H1 (cell line): ENCODE measurements around the gene GGT7. TPM values are rescaled to one million over a fixed set of nuclear protein-coding genes. Genes with fewer than 3 reads are reported as not detected.

Source experiments
- CTCF ChIA-PET: fragments of 300-600 bp; sonication (Branson Sonifier 250); formaldehyde crosslinking; loops from one replicate; lab custom pipeline; 2021; ENCODE audit not compliant: partially characterized antibody; lab: Charles Lee
- POLR2A ChIA-PET: fragments of 300-600 bp; sonication (Branson Sonifier 250); formaldehyde crosslinking; loops from one replicate; lab custom pipeline; 2021; ENCODE audit warnings: inconsistent platforms; ENCODE audit not compliant: partially characterized antibody; lab: Charles Lee
- DNase-seq, 2 experiments: peaks; one replicate each; pipeline versions ENCODE4 v3.0.0 to v3.0.0-alpha.2; 2010 to 2022; ENCODE audit warnings: low spot score in 2 of 2, low read depth in 1 of 2, mixed read lengths in 1 of 2
- FAIRE-seq: peaks from 2 replicates; lab custom pipeline; 2011; peaks lifted over from hg19 to GRCh38; lab: Jason Lieb, UNC
- H2AFZ ChIP-seq: 2 replicates; pipeline ENCODE4 v1.8.1; 2012; ENCODE audit warnings: low read length, inconsistent platforms
- H2AK5ac ChIP-seq: 2 replicates; pipeline ENCODE4 v1.6.1; 2013; ENCODE audit warnings: low read depth, low read length
- H2BK120ac ChIP-seq: replicated peaks from 2 replicates; pipeline ENCODE3; 2013; ENCODE audit warnings: low read depth, low read length, inconsistent platforms
- H2BK12ac ChIP-seq: 2 replicates; pipeline ENCODE4 v1.6.1; 2013; ENCODE audit warnings: low read depth, low read length
- H2BK15ac ChIP-seq: 2 replicates; pipeline ENCODE4 v1.6.1; 2013; ENCODE audit warnings: low read length
- H2BK20ac ChIP-seq: 2 replicates; pipeline ENCODE4 v1.6.1; 2013; ENCODE audit warnings: low read length
- H2BK5ac ChIP-seq: 2 replicates; pipeline ENCODE4 v1.6.1; 2013; ENCODE audit warnings: low read depth, low read length
- H3K14ac ChIP-seq: 2 replicates; pipeline ENCODE4 v1.6.1; 2013; ENCODE audit warnings: inconsistent platforms; ENCODE audit not compliant: insufficient read length
- H3K18ac ChIP-seq: 2 replicates; pipeline ENCODE4 v1.6.1; 2013; ENCODE audit warnings: low read length; ENCODE audit errors: extremely low read depth
- H3K23ac ChIP-seq: 2 replicates; pipeline ENCODE4 v1.6.1; 2013; ENCODE audit warnings: inconsistent platforms; ENCODE audit not compliant: insufficient read length
- H3K23me2 ChIP-seq: 2 replicates; pipeline ENCODE4 v1.6.1; 2013; ENCODE audit warnings: low read depth, low read length
- H3K27ac ChIP-seq: 2 replicates; pipeline ENCODE4 v1.6.1; 2011; ENCODE audit warnings: low read depth, low read length, inconsistent platforms
- H3K27me3 ChIP-seq, 4 experiments: replicated peaks in 1 of 4; 1 replicate in 1 of 4; 2 replicates in 3 of 4; pipeline versions ENCODE4 v1.6.1 to v1.8.1; 2011 to 2013; ENCODE audit warnings: low read length in 3 of 4, mild to moderate bottlenecking in 3 of 4, inconsistent platforms in 2 of 4, mixed read lengths in 2 of 4, moderate library complexity in 1 of 4; ENCODE audit not compliant: control insufficient read depth in 3 of 4, insufficient read depth in 3 of 4; ENCODE audit errors: extremely low read depth in 1 of 4
- H3K36me3 ChIP-seq, 4 experiments: 2 replicates each; pipeline versions ENCODE4 v1.6.1 to v1.8.1; 2011 to 2013; ENCODE audit warnings: mild to moderate bottlenecking in 4 of 4, low read length in 3 of 4, moderate library complexity in 2 of 4, control low read depth in 1 of 4, inconsistent platforms in 1 of 4; ENCODE audit not compliant: insufficient read depth in 4 of 4, control insufficient read depth in 2 of 4
- H3K4ac ChIP-seq: replicated peaks from 2 replicates; pipeline ENCODE3; 2013; ENCODE audit warnings: low read length, low read depth, mixed read lengths, inconsistent platforms; ENCODE audit not compliant: insufficient read length
- H3K4me1 ChIP-seq, 4 experiments: replicated peaks in 1 of 4; 1 replicate in 1 of 4; 2 replicates in 3 of 4; pipeline versions ENCODE4 v1.6.1 to v1.8.1; 2011 to 2013; ENCODE audit warnings: low read length in 3 of 4, inconsistent platforms in 2 of 4, mixed read lengths in 1 of 4; ENCODE audit not compliant: insufficient read depth in 4 of 4, control insufficient read depth in 3 of 4
- H3K4me2 ChIP-seq, 2 experiments: 2 replicates each; pipeline versions ENCODE4 v1.6.1 to v1.8.1; 2011 to 2013; ENCODE audit warnings: low read depth in 2 of 2, low read length in 2 of 2, control low read depth in 1 of 2, inconsistent platforms in 1 of 2, mild to moderate bottlenecking in 1 of 2; ENCODE audit not compliant: insufficient read depth in 1 of 2
- H3K4me3 ChIP-seq, 4 experiments: fragments of 200-600, 300-600 bp in 1 of 4; sonication (generic), shearing (Covaris generic), sonication (Bioruptor Twin) in 1 of 4; 2 replicates each; pipeline versions ENCODE4 v1.5.1 to v1.8.1; 2011 to 2016; ENCODE audit warnings: low read length in 4 of 4, low read depth in 3 of 4, control low read depth in 2 of 4, inconsistent platforms in 2 of 4, mild to moderate bottlenecking in 2 of 4, mixed read lengths in 1 of 4, moderate library complexity in 1 of 4; ENCODE audit not compliant: insufficient read depth in 2 of 4; ENCODE audit errors: extremely low read depth in 1 of 4
- H3K56ac ChIP-seq: replicated peaks from 2 replicates; pipeline ENCODE3; 2013; ENCODE audit warnings: low read depth, mild to moderate bottlenecking, mixed read lengths, low read length, inconsistent platforms; ENCODE audit not compliant: insufficient read length
- H3K79me1 ChIP-seq: 2 replicates; pipeline ENCODE4 v1.6.1; 2013; ENCODE audit warnings: low read depth, low read length, control low read depth
- H3K79me2 ChIP-seq, 2 experiments: 2 replicates each; pipeline versions ENCODE4 v1.6.1 to v1.8.1; 2012 to 2013; ENCODE audit warnings: low read length in 2 of 2, mild to moderate bottlenecking in 2 of 2, inconsistent platforms in 1 of 2; ENCODE audit not compliant: insufficient read depth in 2 of 2, control insufficient read depth in 1 of 2
- H3K9ac ChIP-seq, 4 experiments: replicated peaks in 1 of 4; 1 replicate in 1 of 4; 2 replicates in 3 of 4; pipeline versions ENCODE4 v1.6.1 to v1.8.1; 2011 to 2013; ENCODE audit warnings: low read depth in 3 of 4, low read length in 3 of 4, control low read depth in 2 of 4, mild to moderate bottlenecking in 2 of 4, moderate library complexity in 2 of 4, inconsistent platforms in 1 of 4; ENCODE audit errors: extremely low read depth in 1 of 4
- H3K9me3 ChIP-seq, 2 experiments: 2 replicates each; pipeline versions ENCODE4 v1.6.1 to v1.8.1; 2012 to 2013; ENCODE audit warnings: mild to moderate bottlenecking in 2 of 2, moderate library complexity in 2 of 2, control low read depth in 1 of 2, inconsistent platforms in 1 of 2, low read depth in 1 of 2, low read length in 1 of 2, mixed read lengths in 1 of 2; ENCODE audit not compliant: insufficient read depth in 2 of 2
- H4K20me1 ChIP-seq, 2 experiments: replicated peaks in 1 of 2; 2 replicates each; pipeline versions ENCODE3 to v1.8.1; 2011 to 2013; ENCODE audit warnings: inconsistent platforms in 2 of 2, low read length in 2 of 2, mild to moderate bottlenecking in 1 of 2; ENCODE audit not compliant: insufficient read depth in 2 of 2, control insufficient read depth in 1 of 2
- H4K5ac ChIP-seq: 2 replicates; pipeline ENCODE4 v1.6.1; 2013; ENCODE audit warnings: low read length, low read depth, mixed read lengths, inconsistent platforms; ENCODE audit not compliant: insufficient read length
- H4K8ac ChIP-seq: 2 replicates; pipeline ENCODE4 v1.8.0; 2013; ENCODE audit warnings: mild to moderate bottlenecking, moderate library complexity, low read length, inconsistent platforms; ENCODE audit not compliant: insufficient read depth; ENCODE audit errors: extremely low read depth
- H4K91ac ChIP-seq: replicated peaks from 2 replicates; pipeline ENCODE3; 2013; ENCODE audit warnings: low read length, mixed read lengths, inconsistent platforms; ENCODE audit not compliant: insufficient read length
- NRF1 ChIP-seq: IDR thresholded peaks from 2 replicates; pipeline ENCODE4 v1.6.1; 2011; ENCODE audit warnings: mild to moderate bottlenecking, low read depth, low read length, improper control_type of control experiment
- POU5F1 ChIP-seq: IDR thresholded peaks from 2 replicates; pipeline ENCODE4 v1.6.1; 2011; ENCODE audit warnings: low read depth, mild to moderate bottlenecking, low read length, moderate library complexity
- RXRA ChIP-seq: IDR thresholded peaks from 2 replicates; pipeline ENCODE4 v1.6.1; 2011; ENCODE audit warnings: low read depth, mild to moderate bottlenecking, low read length, moderate library complexity; ENCODE audit not compliant: insufficient read depth
- SAP30 ChIP-seq: fragments of 300-600 bp; sonication (generic); IDR thresholded peaks from 2 replicates; pipeline ENCODE4 v1.7.1; 2012; ENCODE audit warnings: low read length, moderate library complexity, mild to moderate bottlenecking, inconsistent platforms; ENCODE audit not compliant: insufficient read depth, insufficient replicate concordance
- SP4 ChIP-seq: IDR thresholded peaks from 2 replicates; pipeline ENCODE4 v1.6.1; 2012; ENCODE audit warnings: low read length, inconsistent platforms
- TCF12 ChIP-seq: IDR thresholded peaks from 2 replicates; pipeline ENCODE4 v1.6.1; 2011; ENCODE audit warnings: low read depth, mild to moderate bottlenecking, low read length
- WGBS, 2 experiments: shearing (Covaris generic) in 1 of 2; methylation state at CpG; one replicate each; pipeline versions ENCODE4 v1.1.6 to v1.1.7; 2013 to 2015; ENCODE audit warnings: low lambda C conversion rate in 2 of 2, mixed read lengths in 2 of 2, inconsistent platforms in 1 of 2, low coverage in 1 of 2, missing lambda C conversion rate in 1 of 2; ENCODE audit not compliant: insufficient replicate concordance in 2 of 2, insufficient coverage in 1 of 2, insufficient read length in 1 of 2; ENCODE audit errors: extremely low coverage in 1 of 2, missing lambda C conversion rate in 1 of 2; 5-methylcytosine and 5-hydroxymethylcytosine counted together
- polyA plus RNA-seq, 7 experiments: library from polyadenylated mRNA; depleted of rRNA in 3 of 7; stranded (reverse) in 5 of 7; unstranded in 2 of 7; fragments of >200 nt in 5 of 7; fragments of 200-250 nt in 2 of 7; gene quantifications; 1 replicate in 5 of 7; 2 replicates in 1 of 7; 4 replicates in 1 of 7; pipeline versions ENCODE4 v1.2.1 to v1.2.3, GENCODE V29; 2011 to 2013; ENCODE audit warnings: missing spikeins in 2 of 7, mixed read lengths in 2 of 7
- total RNA-seq: library from RNA; stranded (reverse); fragmentation: NEBNext Ultra II Directional; extraction: Animal tissue kit (Norgen Biotek cat#: 25700); gene quantifications from 2 replicates; pipeline ENCODE4 v1.2.1, GENCODE V29; 2021
- TF ChIP-seq, protein P1 (sequence below), 3 experiments: IDR thresholded peaks; 1 replicate in 2 of 3; 2 replicates in 1 of 3; pipeline versions ENCODE4 v1.5.1 to v1.6.1; 2011; ENCODE audit warnings: low read length in 3 of 3, mild to moderate bottlenecking in 3 of 3, inconsistent platforms in 2 of 3, low read depth in 1 of 3, moderate library complexity in 1 of 3; ENCODE audit not compliant: insufficient read depth in 1 of 3; ENCODE audit errors: control extremely low read depth in 1 of 3

Gene GGT7
- total and polyA plus RNA-seq, 2 of the 8 experiments (the other 6 are each of a cell fraction or from before 2014, with no cell fraction given) = 20.2 to 25.5 TPM

DNA sequence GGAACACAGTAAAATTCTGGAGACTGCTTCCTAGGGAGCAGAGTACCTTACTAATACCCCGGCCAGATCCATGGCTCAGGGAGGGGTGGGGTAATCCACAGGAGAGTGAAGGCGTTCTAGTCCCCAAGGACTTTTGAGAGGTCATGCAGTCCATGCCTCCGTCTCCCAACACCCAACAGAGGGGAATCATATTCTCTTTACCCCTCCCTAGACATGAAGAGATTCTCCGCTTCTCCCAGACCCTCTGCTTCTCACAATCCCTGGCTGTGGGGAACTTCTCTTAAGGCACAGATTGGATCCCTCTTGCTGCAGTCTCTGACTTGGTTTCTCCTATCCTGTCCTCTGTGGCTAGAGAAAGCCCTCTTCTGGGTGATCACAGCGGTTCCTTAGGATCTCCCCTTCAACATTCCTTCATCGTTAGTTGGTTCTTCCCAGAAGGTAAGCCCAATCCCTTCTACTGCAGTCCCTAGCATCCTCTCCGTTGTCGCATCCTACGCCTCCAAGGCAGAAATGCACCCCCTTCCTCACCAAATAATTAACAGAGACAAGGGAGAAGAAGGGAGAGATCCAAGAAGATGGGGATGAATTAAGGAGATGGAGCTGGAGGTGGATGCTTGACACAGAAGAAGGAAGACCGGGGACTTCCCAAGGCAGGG is 562 bp downstream of the GGT7 start:
- Histone ChIP-seq H2BK20ac (no peak overlapping the region), H3K27ac (no peak overlapping the region), H2AFZ (peak overlapping the region; percentile 89), H3K4me1 (peaks cover 0 to 10% (median 4%) of the 10 kb centered on the region in 4 experiments; a peak in 3 of 7 replicates), H3K27me3 (peaks cover 0 to 14% (median 9%) of the 10 kb centered on the region in 4 experiments; a peak in 6 of 7 replicates), H3K79me2 (peaks cover 0 to 11% of the 10 kb centered on the region in 2 experiments; a peak in 1 of 4 replicates), H3K56ac (no peak overlapping the region), H2AK5ac (0 out of 2 replicates have a peak overlapping the region, but pooled peaks have one; percentile 9), H4K8ac (no peak overlapping the region), H3K4ac (no peak overlapping the region), H3K79me1 (no peaks in the 10 kb centered on the region; the same call in 1 of the 2 replicates), H4K20me1 (peaks cover 0 to 2% of the 10 kb centered on the region in 2 experiments), H3K9ac (peak overlapping the region in 3 of 4 experiments; percentile 48 to 51 (median 50); a peak in 4 of 7 replicates), H2BK120ac (peak overlapping the region; percentile 44), H3K4me3 (peak overlapping the region; percentile 71 to 88 (median 74)), H3K23ac (no peak overlapping the region), H3K14ac (no peak overlapping the region), H3K23me2 (peaks cover 14% of the 10 kb centered on the region), H3K18ac (peak overlapping the region; percentile 14; the same call in 1 of the 2 replicates), H2BK5ac (no peak overlapping the region), H3K9me3 (no peaks in the 10 kb centered on the region), H2BK12ac (peak overlapping the region; percentile 19; the same call in 1 of the 2 replicates), H2BK15ac (no peak overlapping the region), H4K91ac (no peak overlapping the region), H3K4me2 (peak overlapping the region; percentile 92 to 95), H4K5ac (no peak overlapping the region), H3K36me3 (peaks cover 0 to 2% (median 0%) of the 10 kb centered on the region in 4 experiments; a peak in 1 of 8 replicates)
- no peak for DNase-seq
- no peak for TF ChIP-seq POU5F1
- no peak for TF ChIP-seq TCF12
- no peak for TF ChIP-seq NRF1
- no peak for TF ChIP-seq SAP30
- TF ChIP-seq, protein P1, sequence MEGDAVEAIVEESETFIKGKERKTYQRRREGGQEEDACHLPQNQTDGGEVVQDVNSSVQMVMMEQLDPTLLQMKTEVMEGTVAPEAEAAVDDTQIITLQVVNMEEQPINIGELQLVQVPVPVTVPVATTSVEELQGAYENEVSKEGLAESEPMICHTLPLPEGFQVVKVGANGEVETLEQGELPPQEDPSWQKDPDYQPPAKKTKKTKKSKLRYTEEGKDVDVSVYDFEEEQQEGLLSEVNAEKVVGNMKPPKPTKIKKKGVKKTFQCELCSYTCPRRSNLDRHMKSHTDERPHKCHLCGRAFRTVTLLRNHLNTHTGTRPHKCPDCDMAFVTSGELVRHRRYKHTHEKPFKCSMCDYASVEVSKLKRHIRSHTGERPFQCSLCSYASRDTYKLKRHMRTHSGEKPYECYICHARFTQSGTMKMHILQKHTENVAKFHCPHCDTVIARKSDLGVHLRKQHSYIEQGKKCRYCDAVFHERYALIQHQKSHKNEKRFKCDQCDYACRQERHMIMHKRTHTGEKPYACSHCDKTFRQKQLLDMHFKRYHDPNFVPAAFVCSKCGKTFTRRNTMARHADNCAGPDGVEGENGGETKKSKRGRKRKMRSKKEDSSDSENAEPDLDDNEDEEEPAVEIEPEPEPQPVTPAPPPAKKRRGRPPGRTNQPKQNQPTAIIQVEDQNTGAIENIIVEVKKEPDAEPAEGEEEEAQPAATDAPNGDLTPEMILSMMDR (IDR thresholded peaks at IDR 0.05; ENCODE audit: control extremely low read depth in 1 of 3, insufficient read depth in 1 of 3, low read depth in 1 of 3, low read length in 3 of 3) = no peak
- TF ChIP-seq RXRA = no peak
- 0 out of 2 replicates have a peak, but pooled peaks have one; percentile 2 for TF ChIP-seq SP4
- 45% methylated on average over 9 of the region's 10 CpGs; no CpG with 5 or more reads in 1 of the 2 experiments for WGBS, 2 experiments
- CTCF ChIA-PET = interaction anchor here (0.9 to 6.6 kb wide), 14 partner anchors 8 to 502 kb away, joined by 3 to 64 read pairs (median 3); partner anchors contain the start of genes GSS and MYH7B
- POLR2A ChIA-PET = interaction anchor here (1.0 to 1.6 kb wide), 3 partner anchors 82 to 134 kb away, joined by 3 to 4 read pairs (median 3); no protein-coding TSS in a partner anchor
- FAIRE-seq = no peak
